Trophoblast cell (in vitro differentiated cells and primary cell): ENCODE data around the gene PTPN20.
A peak's percentile ranks its signal among the peaks of the same experiment; 100 is the strongest.
"Not testable (repeated sequence)": the region's sequence is repeated elsewhere in the genome, so short reads cannot be mapped to it uniquely, and the experiment has no call there.

Experiments used
- DNase-seq, 2 donors: peaks; one replicate each; pipeline ENCODE4 v3.0.0-alpha.2; 2016
- H2AFZ ChIP-seq: 2 replicates; pipeline ENCODE4 v1.6.1; 2013; ENCODE audit warnings: low read length, moderate library complexity, mild to moderate bottlenecking; ENCODE audit not compliant: insufficient read depth, poor library complexity
- H2AK5ac ChIP-seq: 2 replicates; pipeline ENCODE4 v1.6.1; 2013; ENCODE audit warnings: mild to moderate bottlenecking, low read length
- H2BK120ac ChIP-seq: 2 replicates; pipeline ENCODE4 v1.6.1; 2013; ENCODE audit warnings: low read length, mild to moderate bottlenecking, moderate library complexity; ENCODE audit not compliant: insufficient read depth, poor library complexity
- H2BK12ac ChIP-seq: 2 replicates; pipeline ENCODE4 v1.6.1; 2013; ENCODE audit warnings: mild to moderate bottlenecking, low read length, moderate library complexity
- H2BK5ac ChIP-seq: 2 replicates; pipeline ENCODE4 v1.6.1; 2013; ENCODE audit warnings: low read length, low read depth, moderate library complexity, mild to moderate bottlenecking; ENCODE audit not compliant: poor library complexity
- H3K14ac ChIP-seq: 2 replicates; pipeline ENCODE4 v1.6.1; 2013; ENCODE audit warnings: mild to moderate bottlenecking, low read length
- H3K18ac ChIP-seq: 2 replicates; pipeline ENCODE4 v1.6.1; 2013; ENCODE audit warnings: mild to moderate bottlenecking, low read length
- H3K23ac ChIP-seq: 2 replicates; pipeline ENCODE4 v1.6.1; 2013; ENCODE audit warnings: low read length
- H3K27ac ChIP-seq: 2 replicates; pipeline ENCODE4 v1.5.1; 2013; ENCODE audit warnings: low read depth, mild to moderate bottlenecking, inconsistent platforms, low read length, moderate library complexity
- H3K27me3 ChIP-seq: 2 replicates; pipeline ENCODE4 v1.6.1; 2013; ENCODE audit warnings: inconsistent platforms, mild to moderate bottlenecking, low read length, moderate library complexity; ENCODE audit not compliant: insufficient read depth
- H3K36me3 ChIP-seq, 2 experiments: 1 replicate in 1 of 2; 2 replicates in 1 of 2; pipeline ENCODE4 v1.6.1; 2013; ENCODE audit warnings: low read length in 2 of 2, mild to moderate bottlenecking in 2 of 2, moderate library complexity in 1 of 2; ENCODE audit not compliant: insufficient read depth in 2 of 2, control insufficient read depth in 1 of 2
- H3K4ac ChIP-seq: 2 replicates; pipeline ENCODE4 v1.6.1; 2013; ENCODE audit warnings: low read depth, mild to moderate bottlenecking, low read length, moderate library complexity
- H3K4me1 ChIP-seq, 2 experiments: 1 replicate in 1 of 2; 2 replicates in 1 of 2; pipeline ENCODE4 v1.6.1; 2013; ENCODE audit warnings: low read length in 2 of 2, mild to moderate bottlenecking in 2 of 2, moderate library complexity in 1 of 2; ENCODE audit not compliant: insufficient read depth in 2 of 2, control insufficient read depth in 1 of 2
- H3K4me2 ChIP-seq: 2 replicates; pipeline ENCODE4 v1.6.1; 2013; ENCODE audit warnings: inconsistent platforms, mild to moderate bottlenecking, low read length, moderate library complexity
- H3K4me3 ChIP-seq: 2 replicates; pipeline ENCODE4 v1.5.1; 2013; ENCODE audit warnings: mild to moderate bottlenecking, low read depth, low read length, inconsistent platforms
- H3K79me1 ChIP-seq: one replicate; pipeline ENCODE4 v1.6.1; 2013; ENCODE audit warnings: low read length
- H3K79me2 ChIP-seq: 2 replicates; pipeline ENCODE4 v1.6.1; 2013; ENCODE audit warnings: low read length, mild to moderate bottlenecking; ENCODE audit not compliant: control insufficient read depth, insufficient read depth, poor library complexity
- H3K9ac ChIP-seq: 2 replicates; pipeline ENCODE4 v1.6.1; 2013; ENCODE audit warnings: mild to moderate bottlenecking, low read length
- H3K9me3 ChIP-seq: 2 replicates; pipeline ENCODE4 v1.6.1; 2013; ENCODE audit warnings: low read depth, mild to moderate bottlenecking, control low read depth, inconsistent platforms, low read length; ENCODE audit not compliant: insufficient read depth
- H4K12ac ChIP-seq: 2 replicates; pipeline ENCODE4 v1.6.1; 2013; ENCODE audit warnings: low read depth, mild to moderate bottlenecking, low read length, moderate library complexity
- H4K8ac ChIP-seq: 2 replicates; pipeline ENCODE4 v1.6.1; 2013; ENCODE audit warnings: low read depth, mild to moderate bottlenecking, low read length, moderate library complexity
- H4K91ac ChIP-seq: one replicate; pipeline ENCODE4 v1.6.1; 2013; ENCODE audit warnings: low read depth, mild to moderate bottlenecking, low read length, moderate library complexity
- WGBS: extraction: QIAGEN DNeasy Blood & Tissue Kit; methylation state at CpG from one replicate; pipeline ENCODE4 v1.1.7; 2013; ENCODE audit warnings: missing lambda C conversion rate; ENCODE audit not compliant: insufficient read length, insufficient coverage; ENCODE audit errors: extremely low coverage; 5-methylcytosine and 5-hydroxymethylcytosine counted together

The PTPN20 gene

DNA sequence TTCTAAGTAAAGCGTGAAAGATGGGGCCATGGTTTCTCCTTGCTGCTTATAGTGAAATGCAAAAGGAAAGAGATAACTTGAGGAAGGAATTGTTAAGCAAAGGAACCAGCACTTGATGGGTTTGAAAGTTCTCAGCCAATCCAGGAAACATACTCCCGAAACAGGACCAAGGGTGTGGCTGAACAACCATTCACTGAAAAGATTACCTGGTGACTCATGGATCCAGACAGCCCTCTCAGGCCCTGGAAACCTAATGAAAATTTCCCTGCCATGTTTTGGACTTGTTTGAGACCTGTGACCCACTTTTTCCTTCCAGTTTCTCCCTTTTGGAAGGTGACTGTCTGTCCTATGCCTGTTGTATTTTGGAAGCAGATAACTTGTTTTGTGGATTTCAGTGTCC is 11.3 kb downstream of the PTPN20 start:
- not testable (repeated sequence) for H2BK120ac ChIP-seq, H3K9ac ChIP-seq, DNase-seq, H2BK5ac ChIP-seq, H3K4me2 ChIP-seq, H4K91ac ChIP-seq, H2BK12ac ChIP-seq, H3K4me1 ChIP-seq, H3K9me3 ChIP-seq, H2AK5ac ChIP-seq, H3K4ac ChIP-seq, H3K4me3 ChIP-seq, H4K12ac ChIP-seq, H3K23ac ChIP-seq, H4K8ac ChIP-seq, H3K79me1 ChIP-seq, H3K14ac ChIP-seq, H3K27ac ChIP-seq, H2AFZ ChIP-seq, H3K36me3 ChIP-seq, H3K27me3 ChIP-seq, H3K79me2 ChIP-seq, H3K18ac ChIP-seq
- WGBS, result no CpG with 5 or more reads among the region's 2 CpGs

DNA sequence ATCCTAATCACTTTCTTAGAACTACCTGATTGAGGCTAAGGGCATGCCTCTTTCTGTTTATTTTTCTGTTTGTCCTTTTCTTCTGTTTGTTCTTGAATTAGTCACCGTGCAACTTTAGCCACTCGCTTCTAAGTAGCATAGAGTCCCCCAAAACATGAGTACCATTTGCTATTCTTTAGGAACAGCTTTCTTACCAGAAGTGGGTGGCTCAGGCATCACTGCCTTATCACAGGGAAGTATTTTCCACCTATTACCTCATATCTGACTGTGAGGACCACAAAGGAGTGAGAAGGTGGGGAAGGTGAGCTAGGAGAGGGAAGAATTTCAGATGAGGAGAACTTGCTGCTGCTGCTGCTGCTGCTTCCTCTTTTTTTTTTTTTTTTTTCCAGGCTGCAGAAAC is 13.9 kb downstream of the PTPN20 start:
- not testable (repeated sequence) for DNase-seq, H3K79me2 ChIP-seq, H3K9me3 ChIP-seq, H3K4me1 ChIP-seq, H3K14ac ChIP-seq, H2AK5ac ChIP-seq, H4K12ac ChIP-seq, H2BK12ac ChIP-seq, H3K27ac ChIP-seq, H3K79me1 ChIP-seq, H4K8ac ChIP-seq, H3K4me2 ChIP-seq, H3K23ac ChIP-seq, H3K18ac ChIP-seq, H2BK120ac ChIP-seq, H2BK5ac ChIP-seq, H3K4me3 ChIP-seq, H3K36me3 ChIP-seq, H3K27me3 ChIP-seq, H3K4ac ChIP-seq, H2AFZ ChIP-seq, H4K91ac ChIP-seq, H3K9ac ChIP-seq
- WGBS, result no CpG with 5 or more reads among the region's 2 CpGs

- not testable (repeated sequence) for H3K14ac ChIP-seq, H4K12ac ChIP-seq, H3K79me2 ChIP-seq, H3K79me1 ChIP-seq, H4K8ac ChIP-seq, H2BK120ac ChIP-seq, H2AFZ ChIP-seq, H2BK5ac ChIP-seq, H3K18ac ChIP-seq, H2BK12ac ChIP-seq, H3K23ac ChIP-seq, H3K4ac ChIP-seq, H3K27me3 ChIP-seq, H4K91ac ChIP-seq, H3K27ac ChIP-seq, H3K36me3 ChIP-seq, H3K9ac ChIP-seq, H3K4me2 ChIP-seq, H3K4me1 ChIP-seq, H2AK5ac ChIP-seq, H3K4me3 ChIP-seq, H3K9me3 ChIP-seq
- DNase-seq, result peak in 1 of 2 donors; percentile 36
- no CpG with 5 or more reads among the region's 2 CpGs for WGBS
Measured at GRCh38 chr10:46925853-46926252, 14.6 kb downstream of the PTPN20 start.

GRCh38 chr10:46928810-46929209 is 17.6 kb downstream of the PTPN20 start:
- not testable (repeated sequence) for H3K9ac ChIP-seq, H4K91ac ChIP-seq, H3K79me2 ChIP-seq, H3K4ac ChIP-seq, H3K23ac ChIP-seq, H3K4me2 ChIP-seq, H3K18ac ChIP-seq, H3K27ac ChIP-seq, H2BK12ac ChIP-seq, H3K27me3 ChIP-seq, H3K9me3 ChIP-seq, H2AK5ac ChIP-seq, H2BK120ac ChIP-seq, H3K79me1 ChIP-seq, H4K8ac ChIP-seq, H3K4me1 ChIP-seq, H3K14ac ChIP-seq, H2BK5ac ChIP-seq, H3K36me3 ChIP-seq, H2AFZ ChIP-seq, DNase-seq, H4K12ac ChIP-seq, H3K4me3 ChIP-seq

- not testable (repeated sequence) for H3K9ac ChIP-seq, H2AFZ ChIP-seq, H3K23ac ChIP-seq, H3K18ac ChIP-seq, DNase-seq, H2AK5ac ChIP-seq, H3K9me3 ChIP-seq, H3K4me3 ChIP-seq, H3K36me3 ChIP-seq, H4K8ac ChIP-seq, H3K27me3 ChIP-seq, H2BK120ac ChIP-seq, H2BK5ac ChIP-seq, H3K4me2 ChIP-seq, H3K79me1 ChIP-seq, H4K91ac ChIP-seq, H2BK12ac ChIP-seq, H3K27ac ChIP-seq, H3K4ac ChIP-seq, H3K79me2 ChIP-seq, H4K12ac ChIP-seq, H3K4me1 ChIP-seq, H3K14ac ChIP-seq
- no CpG with 5 or more reads among the region's 1 CpG for WGBS
Measured at GRCh38 chr10:46932383-46932782, 21.2 kb downstream of the PTPN20 start.
